HG03439 (cell line): Measurements from ENCODE around the gene DNAH6.

ENCODE experiments used
- ATAC-seq: cut with Tn5 transposase; IDR thresholded peaks from one replicate; pipeline ENCODE4 v1.9.1; 2021; ENCODE audit warnings: mild to moderate bottlenecking, moderate library complexity; ENCODE audit not compliant: unreplicated experiment

DNAH6 gene

DNA sequence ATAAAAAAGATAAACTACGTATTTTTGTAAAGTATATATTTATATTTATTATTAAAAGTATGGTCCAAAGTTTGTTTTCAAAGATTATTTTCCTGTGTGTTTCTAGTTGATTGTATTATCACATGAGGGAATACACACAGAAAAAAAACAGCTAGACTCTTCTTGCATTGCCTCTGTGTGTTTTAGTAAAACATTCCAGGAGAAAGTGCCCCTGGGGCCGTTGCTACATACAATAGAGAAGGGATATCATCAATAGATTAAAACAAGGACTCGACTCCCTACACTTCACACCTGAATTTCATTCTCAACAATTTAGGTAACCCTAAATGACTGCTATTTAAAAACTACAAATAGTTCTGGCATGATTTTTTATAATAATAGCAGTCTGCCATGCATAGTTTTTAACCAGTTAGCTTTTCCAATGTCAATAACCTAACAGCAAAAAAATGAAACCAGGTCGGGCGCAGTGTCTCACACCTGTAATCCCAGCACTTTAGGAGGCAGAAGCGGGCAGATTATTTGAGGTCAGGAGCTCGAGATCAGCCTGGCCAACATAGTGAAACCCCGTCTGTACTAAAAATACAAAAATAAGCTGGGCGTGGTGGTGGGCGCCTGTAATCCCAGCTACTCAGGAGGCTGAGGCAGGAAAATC, 171.3 kb downstream of the DNAH6 start:
- ATAC-seq: no peak

DNA sequence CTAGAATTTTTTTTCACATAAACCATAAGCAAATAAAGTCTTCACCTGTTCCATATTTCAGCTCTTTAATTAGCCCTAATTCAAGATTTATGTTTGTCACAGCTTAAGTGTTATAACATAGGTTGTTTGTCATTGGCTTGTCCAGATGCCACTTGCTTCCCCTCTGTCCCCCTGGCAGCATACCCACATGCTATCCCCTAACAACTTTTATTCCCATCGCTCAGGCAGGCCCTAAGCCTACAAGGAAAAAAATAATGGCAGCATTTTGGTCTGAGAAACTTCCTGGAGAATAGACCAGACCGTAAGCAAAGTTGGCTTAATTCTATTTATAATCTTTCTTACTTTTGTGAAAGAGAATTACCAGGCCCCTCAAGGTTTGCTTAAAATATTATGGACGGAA, 173.9 kb downstream of the DNAH6 start:
- no peak for ATAC-seq

- ATAC-seq: no peak
These were observed 177.9 kb downstream of the DNAH6 start for GRCh38 chr2:84694088-84694622.

- no peak for ATAC-seq
These were observed 181.6 kb downstream of the DNAH6 start for GRCh38 chr2:84697895-84698294.

DNA sequence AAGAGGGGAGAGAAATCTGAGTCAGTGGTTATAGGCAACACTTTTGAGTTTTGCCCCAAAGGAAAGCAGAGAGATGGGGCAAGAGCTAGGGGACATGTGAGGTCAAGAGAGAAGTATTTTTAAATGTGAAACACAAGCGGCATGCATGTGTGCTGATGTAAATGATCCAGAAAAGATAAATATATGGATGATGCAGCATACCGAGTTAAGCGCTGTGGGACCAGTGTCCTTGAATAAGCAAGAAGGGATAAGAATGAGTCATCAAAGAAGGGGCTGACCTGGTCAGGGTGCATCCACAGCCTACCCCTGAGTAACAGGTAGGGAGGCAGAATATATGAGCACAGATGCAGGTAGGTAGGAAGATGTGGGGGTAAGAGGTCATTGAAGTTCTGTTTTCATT, 183.7 kb downstream of the DNAH6 start:
- ATAC-seq: no peak

GRCh38 chr2:84701880-84702279, 185.6 kb downstream of the DNAH6 start:
- no peak for ATAC-seq

- no peak for ATAC-seq
These were observed 186.6 kb downstream of the DNAH6 start for GRCh38 chr2:84702941-84703340.

GRCh38 chr2:84703831-84704230, 187.5 kb downstream of the DNAH6 start:
- ATAC-seq: no peak

GRCh38 chr2:84704505-84705244, 188.4 kb downstream of the DNAH6 start:
- ATAC-seq: no peak

- no peak for ATAC-seq
These were observed 189.6 kb downstream of the DNAH6 start for GRCh38 chr2:84705858-84706257.

DNA sequence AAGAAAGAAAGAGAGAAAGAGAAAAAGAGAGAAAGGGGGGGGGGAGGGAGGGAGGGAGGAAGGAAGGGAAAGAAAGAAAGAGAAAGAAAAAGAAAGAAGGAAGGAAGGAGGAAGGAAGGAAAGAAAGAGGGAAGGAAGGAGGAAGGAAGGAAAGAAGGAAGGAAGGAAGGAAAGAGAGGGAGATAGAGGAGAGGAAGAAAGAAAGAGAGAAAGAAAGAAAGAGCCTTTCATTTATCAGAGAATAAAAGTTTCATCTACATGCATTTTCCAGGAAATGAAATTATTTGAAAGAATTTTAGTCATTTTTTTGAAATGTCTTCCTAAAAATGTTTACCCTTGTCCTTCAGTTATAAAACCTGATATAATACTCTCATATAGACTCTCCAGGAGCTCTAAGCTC, 192.1 kb downstream of the DNAH6 start:
- ATAC-seq: no peak

- no peak for ATAC-seq
These were observed 195.4 kb downstream of the DNAH6 start for GRCh38 chr2:84711651-84712050.

GRCh38 chr2:84713441-84713840, 197.1 kb downstream of the DNAH6 start:
- no peak for ATAC-seq

DNA sequence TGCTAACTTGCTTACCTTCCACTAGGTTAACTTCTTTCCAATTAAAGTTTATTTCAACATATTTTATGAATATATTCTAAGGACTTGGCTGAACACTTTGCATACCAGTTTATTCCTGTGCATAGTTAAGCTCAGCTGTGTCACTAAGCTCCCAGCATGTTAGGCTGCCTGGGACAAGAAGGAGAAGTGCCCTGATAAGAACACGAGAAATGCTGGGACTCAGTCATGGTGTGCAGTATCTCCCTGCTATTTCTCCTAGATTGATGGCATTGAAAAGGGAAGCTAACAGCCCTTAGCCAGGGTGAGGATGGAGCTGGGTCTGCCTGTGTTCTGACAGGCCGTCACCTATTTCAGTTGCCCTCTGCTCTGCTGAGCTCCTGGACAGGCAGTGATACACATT, 200.3 kb downstream of the DNAH6 start:
- ATAC-seq: no peak

GRCh38 chr2:84717302-84717701, 201.0 kb downstream of the DNAH6 start:
- no peak for ATAC-seq

DNA sequence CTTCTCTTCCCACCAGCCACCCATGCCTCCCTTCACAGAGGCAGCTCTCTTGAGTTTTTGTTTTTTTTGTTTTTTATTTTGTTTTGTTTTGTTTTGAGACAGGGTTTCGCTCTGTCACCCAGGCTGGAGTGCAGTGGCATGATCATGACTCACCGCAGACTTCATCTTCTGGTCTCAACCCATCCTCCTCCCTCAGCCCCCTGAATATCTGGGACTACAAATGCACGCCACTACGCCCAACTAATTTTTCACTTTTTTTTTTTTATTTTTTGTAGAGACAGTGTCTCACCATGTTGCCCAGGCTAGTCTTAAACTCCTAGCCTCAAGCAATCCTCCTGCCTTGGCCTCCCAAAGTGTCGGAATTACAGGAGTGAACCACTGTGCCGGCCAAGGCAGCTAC, 203.1 kb downstream of the DNAH6 start:
- ATAC-seq: no peak

DNA sequence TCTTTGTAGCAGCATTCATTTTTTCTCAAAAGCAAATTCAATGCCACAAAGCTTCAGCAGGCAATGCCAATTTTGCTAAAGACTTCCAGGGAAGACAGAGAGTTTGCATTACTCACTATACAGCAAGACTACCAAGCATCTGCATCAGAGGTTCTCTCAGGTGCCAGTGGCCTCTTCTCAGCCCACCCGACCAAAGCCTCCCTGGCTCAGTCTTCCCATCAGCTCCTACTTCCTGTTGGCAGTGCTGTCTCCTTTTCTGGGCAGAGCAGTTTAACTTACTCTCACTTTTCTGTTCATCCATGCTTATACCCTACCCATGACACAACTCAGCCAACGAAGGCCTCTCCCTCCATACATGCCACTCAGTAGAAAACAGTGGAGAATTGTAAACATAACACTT, 207.5 kb downstream of the DNAH6 start:
- ATAC-seq: no peak

DNA sequence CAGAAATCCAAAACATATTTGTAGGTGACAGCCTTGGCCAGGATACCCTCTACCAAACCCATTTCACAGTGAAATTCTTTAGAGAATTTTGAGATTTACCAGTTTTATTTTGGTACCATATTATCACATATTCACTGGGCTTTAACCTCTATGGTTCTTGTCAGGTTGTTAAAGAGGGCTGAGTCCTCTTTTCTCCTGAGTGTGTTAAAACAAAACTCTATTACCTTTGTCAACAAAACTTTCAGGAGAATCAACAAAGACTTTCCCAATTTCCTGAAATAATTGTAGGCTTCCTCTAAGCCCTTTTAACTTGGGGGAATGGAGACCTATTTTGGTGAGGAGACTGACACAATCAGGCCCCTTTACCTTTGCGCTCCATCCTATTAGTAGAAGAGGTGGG, 209.4 kb downstream of the DNAH6 start:
- no peak for ATAC-seq

- no peak for ATAC-seq
These were observed 211.0 kb downstream of the DNAH6 start for GRCh38 chr2:84727315-84727714.

DNA sequence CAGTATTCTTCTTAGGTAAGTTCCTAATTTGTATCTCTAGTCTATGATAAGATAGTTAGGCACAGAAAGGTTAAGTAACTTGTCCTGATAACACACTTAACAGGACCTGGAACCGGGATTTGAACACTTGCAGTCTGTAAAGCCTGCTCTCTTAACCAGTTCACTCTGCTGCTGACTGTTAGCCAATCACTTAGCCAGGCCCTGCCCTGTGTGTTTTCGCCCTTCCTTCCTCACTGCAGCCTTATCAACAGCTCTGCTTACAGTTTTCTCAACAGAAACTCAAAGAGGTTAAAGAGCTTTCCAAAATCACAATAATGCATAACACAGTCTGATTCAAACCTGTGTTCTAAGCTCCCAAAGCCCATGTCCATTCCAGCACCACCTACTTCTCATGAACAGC, 212.9 kb downstream of the DNAH6 start:
- no peak for ATAC-seq

- ATAC-seq: no peak
These were observed 214.9 kb downstream of the DNAH6 start for GRCh38 chr2:84731185-84731584.
